Fibroblast of skin of left biceps (primary cell): ENCODE measurements around the gene ANK3.

ENCODE experiments used
- DNase-seq, 2 experiments: peaks; one replicate each; pipeline ENCODE4 v3.0.0-alpha.2; 2013; ENCODE audit warnings: low read depth in 2 of 2

Gene ANK3

DNA sequence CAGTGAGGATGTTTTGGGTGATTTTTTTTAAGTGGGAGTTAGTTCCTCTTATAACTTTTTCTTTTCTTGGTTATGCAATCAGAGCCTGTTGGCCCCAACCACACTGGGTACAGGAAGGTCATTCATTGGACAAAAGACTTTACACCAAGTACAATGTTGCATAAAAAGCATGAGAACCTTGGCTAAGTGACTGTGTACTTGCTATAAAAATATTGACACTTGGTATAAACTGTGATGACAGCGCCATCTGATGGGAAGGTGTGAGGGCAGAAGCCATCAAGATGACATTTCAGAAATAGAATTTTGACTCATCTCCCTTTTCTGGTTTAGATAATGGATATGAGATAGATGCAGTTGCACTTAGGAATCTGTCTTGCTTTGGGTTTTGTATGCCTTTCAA lies 357.0 kb downstream of the ANK3 start:
- DNase-seq, result no peak

GRCh38 chr10:60031664-60032063 lies 358.0 kb downstream of the ANK3 start:
- DNase-seq, result no peak

DNA sequence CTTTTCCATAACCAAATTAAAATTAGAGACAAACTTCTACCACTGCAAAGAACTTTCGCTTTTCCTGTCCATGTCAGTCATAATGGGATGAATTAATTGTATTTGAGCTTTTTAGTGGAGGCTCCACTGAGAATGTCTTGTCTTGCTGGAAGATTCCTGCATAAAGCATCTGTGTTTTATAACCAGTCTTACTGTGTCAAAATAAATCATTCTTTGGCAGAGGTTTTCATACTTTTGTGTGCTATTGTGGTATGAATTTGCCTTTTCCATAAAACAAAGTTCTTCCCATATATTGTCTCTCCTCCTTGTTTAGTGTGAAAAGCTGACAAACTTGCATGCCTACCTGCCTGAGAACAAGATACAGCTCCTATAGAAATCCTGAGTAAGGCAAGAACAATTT lies 358.5 kb downstream of the ANK3 start:
- DNase-seq, result no peak

DNA sequence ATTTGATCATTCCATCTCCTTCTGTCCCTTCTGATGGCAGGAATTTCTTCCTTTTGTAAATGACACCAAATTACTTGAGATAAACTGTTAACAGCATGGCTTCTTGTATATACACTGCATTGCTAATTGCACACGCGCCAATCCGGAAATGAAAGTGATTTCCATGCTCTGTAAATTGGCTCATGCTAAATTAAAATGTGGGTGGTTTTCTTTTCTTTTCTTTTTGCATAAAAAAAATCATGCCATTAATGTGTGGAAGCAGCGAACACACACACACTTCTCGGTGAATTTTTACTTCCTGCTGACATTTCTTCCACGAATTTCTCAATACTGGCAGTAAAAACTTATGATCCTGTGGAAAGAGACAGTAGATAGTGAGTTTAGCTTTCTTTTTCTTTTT lies 360.2 kb downstream of the ANK3 start:
- DNase-seq, result no peak

GRCh38 chr10:60028081-60028480 lies 361.6 kb downstream of the ANK3 start:
- no peak for DNase-seq

DNA sequence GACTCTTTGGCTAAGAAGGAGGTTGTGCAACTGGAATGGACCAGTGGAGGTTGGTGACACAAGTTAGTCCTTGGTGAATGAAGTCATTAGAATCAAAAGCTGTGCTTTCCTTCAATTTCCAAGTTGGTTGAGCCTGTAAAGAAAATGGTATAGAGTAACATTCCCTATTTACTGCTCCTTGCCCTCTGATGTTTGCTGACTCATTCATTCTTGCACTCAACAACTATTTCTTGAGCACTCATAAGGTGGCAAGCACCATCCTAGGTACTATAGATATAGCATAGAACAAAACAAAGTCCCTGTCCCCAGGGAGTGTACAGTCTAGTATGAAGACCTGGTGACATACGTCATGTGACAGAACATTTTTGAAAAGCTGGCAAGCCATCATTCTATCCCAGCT lies 364.4 kb downstream of the ANK3 start:
- no peak for DNase-seq

DNA sequence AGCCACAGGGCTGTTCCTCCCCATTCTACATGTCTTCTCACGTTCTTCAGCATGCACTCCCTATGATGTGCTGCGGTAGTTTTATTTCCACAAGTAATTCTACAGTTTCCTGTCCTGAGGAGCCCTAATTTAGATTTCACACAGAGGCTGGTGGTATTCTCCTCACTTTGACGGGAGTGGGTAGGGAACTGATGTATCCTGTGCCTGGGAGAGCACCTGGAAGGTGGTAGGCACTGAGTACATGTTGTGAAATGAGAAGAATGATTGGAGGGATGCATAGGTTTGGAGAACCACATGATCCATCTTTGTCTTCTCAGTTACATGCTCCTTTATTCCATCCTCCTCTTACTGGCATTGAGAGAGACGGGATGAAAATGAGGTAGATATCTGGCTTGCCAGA lies 365.2 kb downstream of the ANK3 start:
- no peak for DNase-seq

GRCh38 chr10:60023155-60023877 lies 366.4 kb downstream of the ANK3 start:
- DNase-seq, result no peak

GRCh38 chr10:60021361-60021760 lies 368.3 kb downstream of the ANK3 start:
- DNase-seq, result no peak

- no peak for DNase-seq
These were observed 372.9 kb downstream of the ANK3 start for GRCh38 chr10:60016794-60017193.

DNA sequence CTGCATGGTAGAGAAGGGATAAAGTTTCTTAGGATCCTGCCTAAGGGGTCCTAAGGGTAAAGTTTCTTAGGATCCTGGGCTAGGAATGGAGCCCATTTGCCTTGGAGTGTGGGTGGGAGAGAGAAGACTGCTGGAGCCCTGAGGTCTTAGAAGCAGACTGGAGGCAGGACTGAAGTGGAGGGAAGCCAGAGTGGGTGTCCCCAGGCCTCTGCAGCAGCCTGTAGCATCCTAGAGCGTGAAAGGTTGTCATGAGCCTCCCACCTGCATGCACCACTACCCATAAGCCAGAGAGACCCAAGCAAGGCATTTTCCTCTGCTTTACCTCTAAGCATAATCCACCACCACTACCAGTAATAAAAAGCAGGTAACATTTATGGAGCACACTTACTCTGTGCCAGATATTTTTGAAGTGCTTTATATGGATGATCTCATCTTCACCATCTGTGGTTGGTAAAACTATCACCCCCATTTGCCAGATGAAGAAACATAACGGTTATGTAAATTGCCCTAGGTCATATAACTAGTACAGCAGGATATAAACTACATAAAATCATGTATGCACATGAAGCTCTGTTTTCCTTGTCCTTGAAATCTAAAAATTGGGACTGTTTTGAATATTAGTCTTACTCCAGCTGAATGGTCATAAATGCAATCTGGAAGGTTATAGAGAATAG lies 379.8 kb downstream of the ANK3 start:
- DNase-seq, result no peak

DNA sequence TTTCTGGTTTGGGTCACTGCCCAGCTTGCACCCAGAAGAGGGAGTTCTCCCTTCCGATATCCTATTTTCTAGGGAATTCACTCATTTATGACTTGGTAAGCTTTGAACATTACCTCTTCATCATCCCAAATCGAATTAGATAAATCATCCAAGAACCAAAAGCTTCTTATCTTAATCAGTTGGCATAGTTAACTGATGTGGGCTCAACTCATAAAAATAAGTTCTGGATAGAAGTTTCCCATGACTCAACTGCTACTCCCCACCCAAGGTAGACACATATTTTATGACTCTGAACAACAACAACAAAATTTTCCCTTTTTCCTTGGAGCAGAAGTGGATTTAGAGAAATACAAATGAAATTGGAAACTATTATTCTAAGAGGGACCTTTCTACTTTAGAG lies 380.4 kb downstream of the ANK3 start:
- DNase-seq, result no peak

DNA sequence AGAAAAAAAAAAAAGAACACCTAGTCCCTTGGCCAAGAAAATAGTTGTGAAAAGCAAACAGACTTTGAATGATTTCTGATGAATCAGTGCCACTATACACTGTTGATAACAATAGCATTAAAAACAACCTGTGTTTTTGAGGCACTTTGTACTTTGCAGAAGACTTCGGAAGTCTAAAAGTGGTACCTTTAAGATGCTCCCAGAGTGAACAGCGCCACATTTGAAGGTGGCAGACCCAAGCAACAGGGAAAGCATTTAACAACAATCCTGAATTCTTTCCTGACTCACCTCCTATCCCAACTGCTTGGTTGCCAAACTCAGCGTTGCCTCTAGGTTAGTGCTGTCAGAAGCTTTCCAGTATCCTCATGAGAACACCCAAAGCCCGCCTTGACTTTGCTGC lies 380.9 kb downstream of the ANK3 start:
- no peak for DNase-seq

GRCh38 chr10:60006062-60006461 lies 383.6 kb downstream of the ANK3 start:
- no peak for DNase-seq

DNA sequence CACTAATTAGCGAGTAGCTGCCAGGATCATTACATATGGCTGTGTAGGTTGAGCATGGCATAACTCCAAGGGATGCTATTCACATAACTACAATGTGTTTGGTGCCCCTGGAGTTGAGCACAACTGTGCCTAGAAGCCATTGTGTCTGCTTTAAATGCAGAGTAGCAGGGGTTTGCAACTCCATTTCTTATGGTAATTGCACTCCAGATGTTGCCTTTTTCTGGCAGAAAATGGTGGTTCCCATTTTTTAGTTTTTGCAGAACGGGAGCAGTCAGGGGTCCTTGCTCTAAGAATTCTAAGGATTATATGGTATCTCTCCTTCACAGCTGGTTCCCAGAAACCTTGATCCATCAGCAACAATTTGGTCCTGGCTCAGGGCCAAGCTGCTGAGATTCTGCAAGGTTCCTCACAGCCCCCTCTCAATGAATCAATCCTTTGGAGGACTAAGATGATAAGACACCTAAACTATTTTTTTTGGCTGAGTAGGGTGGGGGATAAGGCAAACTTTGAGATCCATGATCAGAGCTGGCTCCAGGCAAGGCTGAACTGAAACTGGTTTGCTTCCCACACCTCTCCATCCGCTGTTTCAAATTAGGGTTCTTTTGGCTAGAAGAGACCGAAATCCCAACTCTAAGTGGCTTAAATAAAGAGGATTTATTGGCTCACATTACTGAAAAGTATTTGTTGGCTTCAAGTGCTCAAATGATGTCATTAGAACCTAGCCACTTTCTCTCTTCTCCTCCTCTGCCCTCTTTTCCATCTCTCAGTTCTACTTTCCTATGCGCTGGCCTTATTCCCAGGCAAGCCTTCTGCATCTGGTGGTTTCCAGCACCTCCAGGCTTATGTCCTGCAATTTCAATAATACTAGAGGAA lies 385.8 kb downstream of the ANK3 start:
- DNase-seq, result no peak

DNA sequence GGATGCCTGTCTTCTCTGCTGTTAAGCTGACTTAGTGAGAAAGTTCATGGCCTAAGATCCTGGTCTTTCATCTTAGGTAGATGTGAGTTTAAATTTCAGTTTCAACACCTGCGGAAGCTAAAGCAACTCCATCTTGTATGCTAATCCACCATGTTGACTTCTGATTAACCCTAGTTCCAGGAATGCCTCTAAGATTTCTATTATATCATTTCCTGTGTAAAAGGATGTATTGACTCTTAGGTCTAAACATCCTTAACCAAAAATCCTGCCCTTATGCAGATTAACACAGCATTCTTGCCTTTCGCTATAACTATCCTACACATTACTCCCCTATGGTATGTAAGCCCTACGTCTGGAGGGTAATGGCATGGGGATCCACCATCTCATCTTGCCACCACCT lies 388.9 kb downstream of the ANK3 start:
- DNase-seq, result no peak

DNA sequence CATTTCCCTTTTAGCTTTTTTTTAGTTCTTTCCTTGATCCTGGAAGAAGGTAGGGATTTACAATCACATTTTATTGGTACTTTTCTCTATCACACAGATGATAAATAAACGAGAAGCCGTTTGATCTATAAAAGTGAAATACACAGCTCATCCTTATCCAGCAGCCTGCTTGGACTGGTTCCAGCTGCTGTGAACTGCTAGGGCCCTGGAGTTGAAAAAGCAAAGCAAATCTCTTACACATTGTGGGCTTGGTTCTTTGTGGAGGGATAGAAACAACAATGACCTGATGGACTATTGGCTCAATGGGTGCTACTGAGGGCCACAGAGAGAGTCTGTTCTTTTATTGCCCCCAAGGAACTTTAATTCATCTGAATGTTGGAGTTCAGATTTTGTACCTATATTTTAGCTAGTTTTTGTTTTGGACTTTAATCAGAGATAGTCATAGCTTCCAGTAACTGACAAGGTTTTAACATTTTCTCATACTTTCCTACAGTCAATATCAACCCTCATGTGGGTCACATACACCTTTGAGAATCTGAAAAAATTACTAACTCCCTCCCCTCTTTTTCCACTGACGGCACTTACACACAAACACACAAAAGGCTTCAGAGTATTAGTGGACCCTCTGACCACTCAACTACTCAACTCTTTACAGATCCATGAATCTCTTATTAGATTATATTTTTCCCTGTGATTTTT lies 391.7 kb downstream of the ANK3 start:
- DNase-seq, result no peak

GRCh38 chr10:59995862-59996261 lies 393.8 kb downstream of the ANK3 start:
- no peak for DNase-seq

GRCh38 chr10:59993931-59994330 lies 395.7 kb downstream of the ANK3 start:
- DNase-seq, result no peak

GRCh38 chr10:59991661-59992060 lies 398.0 kb downstream of the ANK3 start:
- no peak for DNase-seq

DNA sequence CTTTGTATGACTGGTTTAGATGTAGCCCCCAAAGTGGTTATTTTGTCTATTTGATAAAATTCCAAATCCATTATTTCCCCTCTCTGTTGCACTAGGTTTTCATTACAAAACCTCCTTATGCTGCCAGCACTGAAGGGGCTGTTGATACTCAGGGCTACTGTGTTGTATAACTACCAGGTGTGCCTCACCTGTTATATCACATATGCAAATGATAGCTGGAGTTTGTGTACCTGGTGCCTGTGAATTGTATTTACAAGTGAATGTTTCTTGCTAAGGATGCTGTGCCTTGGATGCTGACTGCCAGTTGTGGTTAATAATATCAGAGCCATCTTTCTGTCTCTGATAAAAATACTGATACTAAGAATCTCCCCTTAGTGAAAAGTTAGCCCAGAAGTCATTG lies 398.6 kb downstream of the ANK3 start:
- DNase-seq, result no peak

- no peak for DNase-seq
These were observed 404.0 kb downstream of the ANK3 start for GRCh38 chr10:59985639-59986038.
